Erythroblast (primary cell): Measurements from ENCODE around the gene TYW1B.
"Not testable (repeated sequence)": the region's sequence is repeated elsewhere in the genome, so short reads cannot be mapped to it uniquely, and the experiment has no call there.

Experiments
- GATA1 ChIP-seq: IDR thresholded peaks from 2 replicates; pipeline ENCODE4 v1.6.1; 2011; ENCODE audit warnings: low read depth, mild to moderate bottlenecking, control low read depth, low read length, moderate library complexity
- POLR2A ChIP-seq: IDR thresholded peaks from 2 replicates; pipeline ENCODE4 v1.6.1; 2011; ENCODE audit warnings: mild to moderate bottlenecking, low read length

DNA sequence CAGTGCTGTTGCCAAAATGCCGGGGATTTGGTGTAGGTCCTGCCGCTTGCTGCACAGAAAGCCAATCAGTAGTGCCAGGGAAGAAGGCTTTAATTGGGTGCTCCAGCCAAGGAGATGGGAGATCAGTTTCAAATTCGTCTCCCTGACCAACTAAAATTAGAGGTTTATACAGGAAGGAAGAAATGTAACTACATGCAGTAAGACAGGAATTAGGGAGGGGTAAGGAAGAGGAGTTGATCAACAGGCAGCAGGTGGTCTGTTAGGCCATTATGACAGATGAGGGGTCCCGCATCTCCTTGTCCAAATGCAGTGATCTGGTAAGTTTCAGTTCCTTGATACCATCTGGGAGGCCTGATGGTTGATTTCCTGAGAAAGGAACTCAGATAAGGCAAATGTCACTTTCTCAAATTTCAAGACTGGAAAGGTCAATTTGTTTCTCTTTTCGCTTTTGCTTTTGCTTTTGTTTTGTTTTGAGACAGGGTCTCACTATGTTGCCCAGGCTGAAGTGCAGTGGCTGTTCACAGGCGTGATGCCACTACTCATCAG lies 13.0 kb upstream of the TYW1B start:
- not testable (repeated sequence) for TF ChIP-seq POLR2A, GATA1
